Neural cell (in vitro differentiated cells): ENCODE results near the gene CRTC3. TPM values are rescaled to one million over a fixed set of nuclear protein-coding genes. Genes with fewer than 3 reads are reported as not detected.
A peak's percentile ranks its signal among the peaks of the same experiment; 100 is the strongest.

ENCODE experiments used
- H2AFZ ChIP-seq: fragments of 200-600, 300-800 bp; sonication (generic), shearing (Covaris generic); 2 replicates; pipeline ENCODE4 v1.6.0; 2014; ENCODE audit warnings: low read depth, mild to moderate bottlenecking, antibody characterized with exemption, low read length, moderate library complexity
- H3F3A ChIP-seq: fragments of 200-600 bp; shearing (Covaris generic); 2 replicates; pipeline ENCODE4 v1.6.1; 2016; ENCODE audit warnings: mild to moderate bottlenecking, moderate library complexity, mixed read lengths, antibody characterized with exemption, low read length; ENCODE audit not compliant: insufficient read depth, poor library complexity, severe bottlenecking
- H3K27ac ChIP-seq: fragments of 200-600, 300-800 bp; sonication (generic), shearing (Covaris generic); 2 replicates; pipeline ENCODE4 v1.5.1; 2014; ENCODE audit warnings: mild to moderate bottlenecking, low read length, moderate library complexity
- H3K27me3 ChIP-seq: fragments of 300-800, 200-600 bp; sonication (generic), shearing (Covaris generic); 2 replicates; pipeline ENCODE4 v1.6.0; 2014; ENCODE audit warnings: mild to moderate bottlenecking, low read depth, low read length, moderate library complexity; ENCODE audit not compliant: insufficient read depth
- H3K36me3 ChIP-seq: fragments of 300-800, 200-600 bp; sonication (generic), shearing (Covaris generic); 2 replicates; pipeline ENCODE4 v1.5.1; 2014; ENCODE audit warnings: mild to moderate bottlenecking, antibody characterized with exemption, low read length, moderate library complexity; ENCODE audit not compliant: insufficient read depth
- H3K4me2 ChIP-seq: fragments of 300-800, 200-600 bp; sonication (generic), shearing (Covaris generic); 2 replicates; pipeline ENCODE4 v1.6.0; 2014; ENCODE audit warnings: mild to moderate bottlenecking, low read length
- H3K4me3 ChIP-seq: fragments of 300-800, 200-600 bp; sonication (generic), shearing (Covaris generic); 2 replicates; pipeline ENCODE4 v1.5.1; 2014; ENCODE audit warnings: mild to moderate bottlenecking, low read length, moderate library complexity
- H3K79me2 ChIP-seq: fragments of 200-600 bp; shearing (Covaris generic); replicated peaks from 2 replicates; pipeline ENCODE4 v1.6.0; 2014; ENCODE audit warnings: mild to moderate bottlenecking, low read length, moderate library complexity; ENCODE audit not compliant: insufficient read depth
- H3K9ac ChIP-seq: fragments of 300-800, 200-600 bp; sonication (generic), shearing (Covaris generic); 2 replicates; pipeline ENCODE4 v1.6.1; 2016; ENCODE audit warnings: mild to moderate bottlenecking, low read length, mixed read lengths
- H3K9me2 ChIP-seq: fragments of 200-600 bp; shearing (Covaris generic); 2 replicates; pipeline ENCODE4 v1.6.1; 2016; ENCODE audit warnings: mild to moderate bottlenecking, low read length, mixed read lengths; ENCODE audit not compliant: insufficient read depth
- H3K9me3 ChIP-seq: fragments of 200-600, 300-800 bp; sonication (generic), shearing (Covaris generic); 2 replicates; pipeline ENCODE4 v1.6.1; 2016; ENCODE audit warnings: mild to moderate bottlenecking, mixed run types, low read length, moderate library complexity, mixed read lengths
- H4K20me1 ChIP-seq: fragments of 200-600 bp; shearing (Covaris generic); 2 replicates; pipeline ENCODE4 v1.6.1; 2016; ENCODE audit warnings: mild to moderate bottlenecking, mixed run types; ENCODE audit not compliant: insufficient read depth
- CTCF ChIP-seq: fragments of 450-650 bp; IDR thresholded peaks from 2 replicates; pipeline ENCODE4 v1.5.1; 2014; ENCODE audit warnings: antibody characterized with exemption, mild to moderate bottlenecking, moderate library complexity; ENCODE audit not compliant: poor library complexity, severe bottlenecking
- EP300 ChIP-seq: fragments of 450-650 bp; conservative IDR thresholded peaks from 2 replicates; pipeline ENCODE4 v1.6.1; 2014; ENCODE audit warnings: antibody characterized with exemption, mild to moderate bottlenecking, moderate library complexity; ENCODE audit not compliant: poor library complexity, severe bottlenecking
- EZH2 ChIP-seq: fragments of 200-600, 300-800 bp; shearing (Covaris generic), sonication (generic); IDR thresholded peaks from 2 replicates; pipeline ENCODE4 v1.6.1; 2014; ENCODE audit warnings: antibody characterized with exemption, low read length, borderline replicate concordance, mild to moderate bottlenecking; ENCODE audit not compliant: insufficient read depth, poor library complexity, severe bottlenecking
- MXI1 ChIP-seq: fragments of 450-650 bp; conservative IDR thresholded peaks from 2 replicates; pipeline ENCODE4 v1.6.1; 2014; ENCODE audit warnings: antibody characterized with exemption, mild to moderate bottlenecking; ENCODE audit not compliant: poor library complexity, severe bottlenecking
- POLR2AphosphoS5 ChIP-seq: IDR thresholded peaks from 2 replicates; pipeline ENCODE4 v1.6.1; 2012
- RAD21 ChIP-seq: fragments of 450-650 bp; conservative IDR thresholded peaks from 2 replicates; pipeline ENCODE4 v1.6.1; 2014; ENCODE audit warnings: antibody characterized with exemption, mild to moderate bottlenecking, moderate library complexity
- REST ChIP-seq: IDR thresholded peaks from 2 replicates; pipeline ENCODE4 v1.6.1; 2012; ENCODE audit warnings: borderline replicate concordance
- SMC3 ChIP-seq: fragments of 450-650 bp; conservative IDR thresholded peaks from 2 replicates; pipeline ENCODE4 v1.6.1; 2014; ENCODE audit warnings: antibody characterized with exemption, mild to moderate bottlenecking, moderate library complexity; ENCODE audit not compliant: poor library complexity
- TAF1 ChIP-seq: IDR thresholded peaks from 2 replicates; pipeline ENCODE4 v1.6.1; 2012; ENCODE audit warnings: low read depth
- polyA plus RNA-seq: library from polyadenylated mRNA; depleted of rRNA; stranded (reverse); fragments of >200 nt; gene quantifications from 2 replicates; pipeline ENCODE4 v1.2.3, GENCODE V29; 2014

The CRTC3 gene
- polyA plus RNA-seq, 1 donor from 2014 or later, result 5.5 TPM

- Histone ChIP-seq H3K4me2 (no peak overlapping the region), H2AFZ (peak overlapping the region; percentile 56), H3K27ac (peak overlapping the region; percentile 72), H3K36me3 (no peaks in the 10 kb centered on the region), H3K9ac (peak overlapping the region; percentile 90), H3K27me3 (no peaks in the 10 kb centered on the region), H3K79me2 (peaks cover 24% of the 10 kb centered on the region), H3F3A (no peaks in the 10 kb centered on the region), H4K20me1 (no peaks in the 10 kb centered on the region), H3K9me3 (no peaks in the 10 kb centered on the region), H3K9me2 (no peaks in the 10 kb centered on the region), H3K4me3 (peak overlapping the region; percentile 66)
- no peak for TF ChIP-seq REST
- no peak for TF ChIP-seq SMC3
- TF ChIP-seq MXI1, result no peak
- no peak for TF ChIP-seq POLR2AphosphoS5
- no peak for TF ChIP-seq TAF1
- no peak for TF ChIP-seq RAD21
- no peak for TF ChIP-seq EP300
- TF ChIP-seq EZH2, result no peak
- no peak for TF ChIP-seq CTCF
These were observed 732 bp upstream of the CRTC3 start for GRCh38 chr15:90529011-90529370.

GRCh38 chr15:90530250-90531051 is 728 bp downstream of the CRTC3 start:
- H3K9ac ChIP-seq, result peak overlapping the region; percentile 90
- H3K4me2 ChIP-seq, result peak overlapping the region; percentile 96
- H4K20me1 ChIP-seq, result no peaks in the 10 kb centered on the region
- H3K27ac ChIP-seq, result peak overlapping the region; percentile 81
- H3F3A ChIP-seq, result no peaks in the 10 kb centered on the region
- no peaks in the 10 kb centered on the region for H3K27me3 ChIP-seq
- H3K4me3 ChIP-seq, result peak overlapping the region; percentile 85
- H3K9me3 ChIP-seq, result no peaks in the 10 kb centered on the region
- H3K36me3 ChIP-seq, result no peaks in the 10 kb centered on the region
- H3K9me2 ChIP-seq, result no peaks in the 10 kb centered on the region
- TF ChIP-seq MXI1, result peak; percentile 40
- no peak for TF ChIP-seq EP300
- no peak for TF ChIP-seq RAD21
- no peak for TF ChIP-seq EZH2
- no peak for TF ChIP-seq CTCF
- peak; percentile 11 for TF ChIP-seq SMC3
- peak; percentile 32 for TF ChIP-seq REST
- TF ChIP-seq POLR2AphosphoS5, result peak; percentile 57
- TF ChIP-seq TAF1, result peak; percentile 79
- peak overlapping the region; percentile 74 for H2AFZ ChIP-seq
- peaks cover 35% of the 10 kb centered on the region for H3K79me2 ChIP-seq
